SK-N-SH treated with all-trans-retinoic acid at 6 μM for 48 hours (cell line): ENCODE results near the gene CTBP2.

Experiments
- ATAC-seq: fragments of 200-7000 bp; cut with Tn5 transposase; 3 replicates; pipeline ENCODE4 v1.9.1; 2020; ENCODE audit warnings: mild to moderate bottlenecking, moderate library complexity
- ARNTL ChIP-seq: fragments of 450-650 bp; formaldehyde crosslinking; IDR thresholded peaks from 2 replicates; pipeline ENCODE4 v1.5.0; 2020; ENCODE audit warnings: low read depth, mild to moderate bottlenecking, moderate library complexity, borderline replicate concordance
- BACH2 ChIP-seq: fragments of 250-450 bp; sonication (Bioruptor Pico); IDR thresholded peaks from 2 replicates; pipeline ENCODE4 v1.9.0; 2021; ENCODE audit warnings: mild to moderate bottlenecking, borderline replicate concordance
- CREB5 ChIP-seq: fragments of 250-450 bp; sonication (Bioruptor Pico); IDR thresholded peaks from 2 replicates; pipeline ENCODE4 v1.5.1; 2020; ENCODE audit warnings: low read depth, mild to moderate bottlenecking, moderate library complexity
- CSDC2 ChIP-seq: fragments of 250-450 bp; sonication (Bioruptor Pico); IDR thresholded peaks from 2 replicates; pipeline ENCODE4 v1.5.0; 2020; ENCODE audit warnings: mild to moderate bottlenecking, moderate library complexity
- CSRNP3 ChIP-seq: fragments of 250-450 bp; sonication (Bioruptor Pico); IDR thresholded peaks from 2 replicates; pipeline ENCODE4 v1.5.1; 2021; ENCODE audit warnings: mild to moderate bottlenecking, moderate library complexity
- ESRRG ChIP-seq: fragments of 250-450 bp; sonication (Bioruptor Pico); IDR thresholded peaks from 2 replicates; pipeline ENCODE4 v1.6.1; 2021; ENCODE audit warnings: mild to moderate bottlenecking
- GLIS3 ChIP-seq: fragments of 250-450 bp; sonication (Bioruptor Pico); IDR thresholded peaks from 2 replicates; pipeline ENCODE4 v1.5.0; 2020; ENCODE audit warnings: mild to moderate bottlenecking, moderate library complexity
- ISL1 ChIP-seq: fragments of 250-450 bp; sonication (Bioruptor Pico); IDR thresholded peaks from 2 replicates; pipeline ENCODE4 v2.1.2; 2022; ENCODE audit warnings: mild to moderate bottlenecking, moderate library complexity
- OSR1 ChIP-seq: fragments of 250-450 bp; sonication (Bioruptor Pico); IDR thresholded peaks from 2 replicates; pipeline ENCODE4 v1.8.0; 2022; ENCODE audit warnings: moderate library complexity, mild to moderate bottlenecking, inconsistent platforms
- PATZ1 ChIP-seq: fragments of 250-450 bp; sonication (Bioruptor Pico); IDR thresholded peaks from 2 replicates; pipeline ENCODE4 v1.8.0; 2020; ENCODE audit warnings: mild to moderate bottlenecking, moderate library complexity, borderline replicate concordance
- POU6F1 ChIP-seq: fragments of 250-450 bp; sonication (Bioruptor Pico); IDR thresholded peaks from 2 replicates; pipeline ENCODE4 v1.8.0; 2021; ENCODE audit warnings: low read depth, mild to moderate bottlenecking, moderate library complexity, borderline replicate concordance
- PPARA ChIP-seq: fragments of 250-450 bp; sonication (Bioruptor Pico); IDR thresholded peaks from 2 replicates; pipeline ENCODE4 v1.5.0; 2020; ENCODE audit warnings: mild to moderate bottlenecking, borderline replicate concordance
- RARB ChIP-seq: fragments of 250-450 bp; sonication (Bioruptor Pico); IDR thresholded peaks from 2 replicates; pipeline ENCODE4 v1.8.0; 2021; ENCODE audit warnings: mild to moderate bottlenecking, moderate library complexity
- SNAI2 ChIP-seq: fragments of 250-450 bp; sonication (Bioruptor Pico); IDR thresholded peaks from 2 replicates; pipeline ENCODE4 v1.5.0; 2020; ENCODE audit warnings: mild to moderate bottlenecking, moderate library complexity
- TCF4 ChIP-seq: fragments of 250-450 bp; sonication (Bioruptor Pico); IDR thresholded peaks from 2 replicates; pipeline ENCODE4 v1.8.0; 2021; ENCODE audit warnings: mild to moderate bottlenecking, moderate library complexity, borderline replicate concordance
- TOX ChIP-seq: fragments of 250-450 bp; sonication (Bioruptor Pico); IDR thresholded peaks from 2 replicates; pipeline ENCODE4 v1.8.0; 2021; ENCODE audit warnings: mild to moderate bottlenecking, moderate library complexity, borderline replicate concordance
- TSHZ2 ChIP-seq: fragments of 250-450 bp; sonication (Bioruptor Pico); IDR thresholded peaks from 2 replicates; pipeline ENCODE4 v1.5.0; 2020; ENCODE audit warnings: mild to moderate bottlenecking, moderate library complexity
- ZC3H10 ChIP-seq: fragments of 250-450 bp; sonication (Bioruptor Pico); IDR thresholded peaks from 2 replicates; pipeline ENCODE4 v1.5.1; 2021; ENCODE audit warnings: mild to moderate bottlenecking, moderate library complexity
- ZFP3 ChIP-seq: fragments of 250-450 bp; sonication (Bioruptor Pico); IDR thresholded peaks from 2 replicates; pipeline ENCODE4 v1.5.0; 2020; ENCODE audit warnings: mild to moderate bottlenecking, moderate library complexity
- ZFP30 ChIP-seq: fragments of 450-650 bp; formaldehyde crosslinking; IDR thresholded peaks from 2 replicates; pipeline ENCODE4 v1.5.0; 2022; ENCODE audit warnings: mild to moderate bottlenecking, moderate library complexity
- ZNF8 ChIP-seq: fragments of 450-650 bp; formaldehyde crosslinking; IDR thresholded peaks from 2 replicates; pipeline ENCODE4 v1.5.0; 2020; ENCODE audit warnings: mild to moderate bottlenecking, moderate library complexity

CTBP2 gene

GRCh38 chr10:125002423-125003145 lies 157.8 kb downstream of the CTBP2 start:
- ATAC-seq, result no peak

GRCh38 chr10:125002047-125002422 lies 158.3 kb downstream of the CTBP2 start:
- no peak for ATAC-seq
- TF ChIP-seq ZFP3 (no peak), TSHZ2 (CRISPR knock-in tag) (no peak), TOX (CRISPR knock-in tag) (no peak), RARB (CRISPR knock-in tag) (no peak), PATZ1 (CRISPR knock-in tag) (no peak), SNAI2 (no peak), TCF4 (CRISPR knock-in tag) (no peak), PPARA (no peak), BACH2 (no peak), ESRRG (no peak), ZFP30 (CRISPR knock-in tag) (no peak), OSR1 (CRISPR knock-in tag) (no peak), ZC3H10 (CRISPR knock-in tag) (no peak), ZNF8 (no peak), CSRNP3 (CRISPR knock-in tag) (no peak), CREB5 (CRISPR knock-in tag) (no peak), ISL1 (CRISPR knock-in tag) (no peak)

More at GRCh38 chr10:125002423-125003145, 157.8 kb downstream of the CTBP2 start:
- TF ChIP-seq ZFP3, result no peak
- TF ChIP-seq CSDC2 (CRISPR knock-in tag), result no peak
- no peak for TF ChIP-seq PATZ1 (CRISPR knock-in tag)
- TF ChIP-seq PPARA, result no peak
- TF ChIP-seq SNAI2, result no peak
- no peak for TF ChIP-seq ISL1 (CRISPR knock-in tag)
- no peak for TF ChIP-seq ZNF8
- no peak for TF ChIP-seq RARB (CRISPR knock-in tag)
- no peak for TF ChIP-seq ESRRG
- no peak for TF ChIP-seq CREB5 (CRISPR knock-in tag)
- no peak for TF ChIP-seq ZC3H10 (CRISPR knock-in tag)
- no peak for TF ChIP-seq GLIS3 (CRISPR knock-in tag)
- TF ChIP-seq ZFP30 (CRISPR knock-in tag), result no peak
- no peak for TF ChIP-seq POU6F1
- TF ChIP-seq ARNTL (CRISPR knock-in tag), result no peak
